Body of pancreas (tissue), 4 donors: Measurements from ENCODE around the gene MEX3A. TPM values are rescaled to one million over a fixed set of nuclear protein-coding genes. Genes with fewer than 3 reads are reported as not detected.

Experiments
- ATAC-seq: fragments of 150-250 bp; one replicate; pipeline ENCODE4 v1.9.1; 2016
- DNase-seq, 4 donors: peaks; one replicate each; pipeline ENCODE4 v3.0.0-alpha.2; 2019
- H3K27ac ChIP-seq, 4 donors: fragments of 200-600 bp; sonication (generic); 1 replicate in 3 of 4; 2 replicates in 1 of 4; pipeline versions ENCODE4 v1.5.1 to v1.6.1; 2016 to 2019; ENCODE audit warnings: mild to moderate bottlenecking in 1 of 4, mixed read lengths in 1 of 4, moderate library complexity in 1 of 4
- H3K27me3 ChIP-seq, 2 donors: fragments of 200-600 bp; sonication (generic); one replicate each; pipeline ENCODE4 v1.6.0; 2016; ENCODE audit warnings: mild to moderate bottlenecking in 1 of 2
- H3K36me3 ChIP-seq, 2 donors: fragments of 200-600 bp; sonication (generic); replicated peaks in 1 of 2; 2 replicates each; pipeline ENCODE4 v1.5.1; 2016; ENCODE audit warnings: low read depth in 2 of 2; ENCODE audit not compliant: insufficient read depth in 1 of 2
- H3K4me1 ChIP-seq: fragments of 200-600 bp; sonication (generic); one replicate; pipeline ENCODE4 v1.6.0; 2016
- H3K4me3 ChIP-seq, 2 donors: fragments of 200-600 bp; sonication (generic); 1 replicate in 1 of 2; 2 replicates in 1 of 2; pipeline ENCODE4 v1.5.1; 2016 to 2019
- H3K9me3 ChIP-seq, 3 donors: fragments of 200-600 bp; sonication (generic); 1 replicate in 2 of 3; 2 replicates in 1 of 3; pipeline ENCODE4 v1.5.1; 2016
- CTCF ChIP-seq, 7 experiments: fragments of 450-650 bp in 4 of 7; fragments of 200-600 bp in 3 of 7; sonication (generic) in 3 of 7; IDR thresholded peaks; one replicate each; pipeline ENCODE4 v1.5.1; 2016 to 2019; ENCODE audit warnings: antibody characterized with exemption in 7 of 7
- POLR2A ChIP-seq, 3 donors: fragments of 450-650 bp; IDR thresholded peaks; one replicate each; pipeline ENCODE4 v1.6.1; 2016; ENCODE audit warnings: antibody characterized with exemption in 3 of 3, mild to moderate bottlenecking in 2 of 3
- WGBS, 2 donors: methylation state at CpG; one replicate each; pipeline ENCODE4 v1.1.5; 2017; 5-methylcytosine and 5-hydroxymethylcytosine counted together
- intact Hi-C: fragments of 100-400 bp; cut with DNase I; formaldehyde crosslinking; loops from one replicate; pipeline ENCODE4 v1.15.1; 2023
- total RNA-seq, 2 donors: library from RNA; depleted of rRNA; stranded (reverse); fragments of >200 nt; gene quantifications; one replicate each; pipeline ENCODE4 v1.1.0, GENCODE V29; 2016

The MEX3A gene
- total RNA-seq, 2 donors from 2014 or later = 0.99 to 4.7 TPM

GRCh38 chr1:156080241-156080862 lies 1.9 kb downstream of the MEX3A start:
- Histone ChIP-seq H3K27me3 (no peaks in the 10 kb centered on the region), H3K9me3 (no peaks in the 10 kb centered on the region), H3K27ac (no peak overlapping the region), H3K4me3 (no peak overlapping the region), H3K36me3 (no peaks in the 10 kb centered on the region), H3K4me1 (peaks cover 28% of the 10 kb centered on the region)
- TF ChIP-seq POLR2A (IDR thresholded peaks at IDR 0.05) = no peak
- no peak for TF ChIP-seq CTCF (IDR thresholded peaks at IDR 0.05)
- no peak for DNase-seq
- 64 to 71% methylated on average over 7 to 8 of the region's 8 CpGs for WGBS, 2 donors
- intact Hi-C loops = no loop called here
- ATAC-seq = no peak

DNA sequence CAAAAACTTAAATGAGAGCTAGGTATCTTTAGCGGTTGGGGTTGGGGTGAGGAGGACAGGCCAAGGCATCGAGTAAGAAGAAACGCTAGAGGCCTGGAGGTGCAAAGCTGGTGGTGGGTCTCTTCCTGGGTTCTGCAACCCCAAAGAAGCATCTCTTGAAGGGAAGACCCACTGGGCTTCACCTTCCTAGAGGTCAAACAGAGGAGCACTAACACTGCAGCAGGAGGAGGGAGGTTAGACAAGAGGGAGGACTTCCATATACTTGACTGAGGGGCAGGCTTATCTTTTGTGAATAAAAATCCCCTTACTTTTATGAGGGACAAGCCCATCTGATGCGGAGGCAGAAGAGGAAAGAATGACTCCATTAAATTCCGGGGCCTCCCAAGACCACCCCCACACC lies 2.5 kb downstream of the MEX3A start:
- Histone ChIP-seq H3K9me3 (no peaks in the 10 kb centered on the region), H3K4me3 (no peak overlapping the region), H3K4me1 (peaks cover 30% of the 10 kb centered on the region), H3K27ac (no peak overlapping the region), H3K36me3 (no peaks in the 10 kb centered on the region), H3K27me3 (no peaks in the 10 kb centered on the region)
- intact Hi-C loops = no loop called here
- DNase-seq (no peak), ATAC-seq (no peak)
- WGBS, 2 donors = 80 to 83% methylated on average over 5 of the region's 5 CpGs
- TF ChIP-seq CTCF (IDR thresholded peaks at IDR 0.05) = no peak
- TF ChIP-seq POLR2A (IDR thresholded peaks at IDR 0.05) = no peak

DNA sequence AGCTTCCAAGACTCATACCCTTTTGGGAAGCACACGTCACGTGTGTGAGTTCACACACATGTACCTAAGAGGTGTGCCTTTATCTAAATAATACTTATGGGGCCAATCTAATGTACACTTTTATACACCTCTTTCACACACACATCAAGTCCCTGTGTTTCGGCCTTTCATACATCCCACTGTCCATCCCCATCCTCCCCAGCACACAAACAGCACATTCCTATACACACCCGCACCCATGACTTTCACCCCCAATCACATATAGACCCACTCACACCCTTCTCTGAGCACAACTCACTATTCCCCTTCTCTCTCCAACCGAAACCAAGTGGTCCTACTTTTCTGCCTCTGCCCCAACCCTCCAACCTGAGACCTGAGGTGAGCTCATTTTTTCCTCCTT lies 3.5 kb downstream of the MEX3A start:
- no peak for TF ChIP-seq POLR2A (IDR thresholded peaks at IDR 0.05)
- TF ChIP-seq CTCF (IDR thresholded peaks at IDR 0.05) = no peak
- Histone ChIP-seq H3K4me3 (no peak overlapping the region), H3K9me3 (no peaks in the 10 kb centered on the region), H3K27ac (no peak overlapping the region), H3K27me3 (no peaks in the 10 kb centered on the region), H3K36me3 (no peaks in the 10 kb centered on the region), H3K4me1 (peaks cover 30% of the 10 kb centered on the region)
- no peak for ATAC-seq
- intact Hi-C loops = no loop called here
- WGBS, 2 donors = 85 to 87% methylated on average over 5 of the region's 5 CpGs
- DNase-seq = no peak

GRCh38 chr1:156077430-156077760 lies 4.9 kb downstream of the MEX3A start:
- H3K27me3 ChIP-seq = no peaks in the 10 kb centered on the region

More at GRCh38 chr1:156077430-156077760, 4.9 kb downstream of the MEX3A start:
- H3K36me3 ChIP-seq = no peaks in the 10 kb centered on the region
- intact Hi-C loops = no loop called here
- no peaks in the 10 kb centered on the region for H3K9me3 ChIP-seq
- no peak overlapping the region for H3K27ac ChIP-seq
- no peak overlapping the region for H3K4me3 ChIP-seq
- ATAC-seq = no peak
- peaks cover 20% of the 10 kb centered on the region for H3K4me1 ChIP-seq
- DNase-seq = no peak
- TF ChIP-seq CTCF (IDR thresholded peaks at IDR 0.05) (no peak), POLR2A (IDR thresholded peaks at IDR 0.05) (no peak)
- WGBS, 2 donors = 84 to 90% methylated on average over 15 to 16 of the region's 19 CpGs
